Neuronal stem cell (in vitro differentiated cells): ENCODE results near the gene SPDYE6.

Source experiments
- DNase-seq: peaks from one replicate; pipeline ENCODE4 v3.0.0-alpha.2; 2013; ENCODE audit warnings: low spot score
- H2AFZ ChIP-seq: one replicate; pipeline ENCODE4 v1.6.1; 2013; ENCODE audit warnings: mild to moderate bottlenecking, low read length, inconsistent platforms
- H2AK5ac ChIP-seq: 2 replicates; pipeline ENCODE4 v1.6.1; 2013; ENCODE audit warnings: low read depth, mild to moderate bottlenecking, inconsistent platforms, low read length, moderate library complexity, mixed read lengths
- H2BK120ac ChIP-seq: 2 replicates; pipeline ENCODE4 v1.6.1; 2013; ENCODE audit warnings: low read depth, mild to moderate bottlenecking, inconsistent platforms, low read length, moderate library complexity, mixed read lengths
- H2BK12ac ChIP-seq: one replicate; pipeline ENCODE4 v1.6.1; 2013; ENCODE audit warnings: low read length, inconsistent platforms
- H2BK15ac ChIP-seq: 2 replicates; pipeline ENCODE4 v1.6.1; 2013; ENCODE audit warnings: mild to moderate bottlenecking, low read length, inconsistent platforms, mixed read lengths
- H2BK5ac ChIP-seq: one replicate; pipeline ENCODE4 v1.6.1; 2013; ENCODE audit warnings: inconsistent platforms, mild to moderate bottlenecking, low read length, moderate library complexity
- H3K14ac ChIP-seq: one replicate; pipeline ENCODE4 v1.6.1; 2013; ENCODE audit warnings: low read length, inconsistent platforms
- H3K18ac ChIP-seq: 2 replicates; pipeline ENCODE4 v1.6.1; 2013; ENCODE audit warnings: low read length, inconsistent platforms
- H3K23ac ChIP-seq: 2 replicates; pipeline ENCODE4 v1.6.1; 2013; ENCODE audit warnings: low read depth, mild to moderate bottlenecking, mixed read lengths, low read length, inconsistent platforms; ENCODE audit not compliant: poor library complexity
- H3K27ac ChIP-seq: replicated peaks from 3 replicates; pipeline ENCODE4 v1.5.1; 2013; ENCODE audit warnings: low read length, inconsistent platforms
- H3K27me3 ChIP-seq, 3 experiments: 2 replicates each; pipeline ENCODE4 v1.6.1; 2013; ENCODE audit warnings: low read length in 3 of 3, mild to moderate bottlenecking in 2 of 3, inconsistent platforms in 1 of 3, low read depth in 1 of 3, mixed read lengths in 1 of 3, moderate library complexity in 1 of 3; ENCODE audit not compliant: control insufficient read depth in 3 of 3, insufficient read depth in 3 of 3
- H3K36me3 ChIP-seq, 2 donors: replicated peaks in 1 of 2; 2 replicates each; pipeline ENCODE4 v1.6.1; 2013; ENCODE audit warnings: low read length in 2 of 2; ENCODE audit not compliant: control insufficient read depth in 2 of 2, insufficient read depth in 2 of 2
- H3K4ac ChIP-seq: 2 replicates; pipeline ENCODE4 v1.6.1; 2013; ENCODE audit warnings: inconsistent platforms, mild to moderate bottlenecking, low read length, moderate library complexity
- H3K4me1 ChIP-seq, 2 donors: 1 replicate in 1 of 2; 2 replicates in 1 of 2; pipeline ENCODE4 v1.6.1; 2013; ENCODE audit warnings: low read length in 2 of 2, low read depth in 1 of 2; ENCODE audit not compliant: control insufficient read depth in 2 of 2, insufficient read depth in 1 of 2
- H3K4me2 ChIP-seq: one replicate; pipeline ENCODE4 v1.6.1; 2013; ENCODE audit warnings: mild to moderate bottlenecking, low read length, inconsistent platforms; ENCODE audit not compliant: insufficient read depth, poor library complexity, severe bottlenecking
- H3K4me3 ChIP-seq, 2 donors: 2 replicates each; pipeline ENCODE4 v1.5.1; 2013; ENCODE audit warnings: low read length in 2 of 2, mild to moderate bottlenecking in 2 of 2, inconsistent platforms in 1 of 2, moderate library complexity in 1 of 2
- H3K79me1 ChIP-seq: one replicate; pipeline ENCODE4 v1.6.1; 2013; ENCODE audit warnings: low read depth, mild to moderate bottlenecking, inconsistent platforms, low read length, moderate library complexity
- H3K9ac ChIP-seq: one replicate; pipeline ENCODE4 v1.6.1; 2013; ENCODE audit warnings: mild to moderate bottlenecking, low read depth, low read length, inconsistent platforms; ENCODE audit not compliant: poor library complexity
- H3K9me3 ChIP-seq, 2 donors: replicated peaks in 1 of 2; 2 replicates each; pipeline versions ENCODE3 to v1.6.1; 2013; ENCODE audit warnings: low read length in 2 of 2, mild to moderate bottlenecking in 2 of 2, inconsistent platforms in 1 of 2, low read depth in 1 of 2, mixed read lengths in 1 of 2, moderate library complexity in 1 of 2; ENCODE audit not compliant: control insufficient read depth in 2 of 2, insufficient read depth in 1 of 2
- H4K8ac ChIP-seq: one replicate; pipeline ENCODE4 v1.6.1; 2013; ENCODE audit warnings: low read depth, mild to moderate bottlenecking, inconsistent platforms, low read length, moderate library complexity
- H4K91ac ChIP-seq: one replicate; pipeline ENCODE4 v1.6.1; 2013; ENCODE audit warnings: low read length, low read depth, mild to moderate bottlenecking, inconsistent platforms; ENCODE audit not compliant: poor library complexity
- WGBS, 2 donors: extraction: QIAGEN DNeasy Blood & Tissue Kit; methylation state at CpG; one replicate each; pipeline ENCODE4 v1.1.7; 2013; ENCODE audit warnings: missing lambda C conversion rate in 2 of 2, mixed read lengths in 1 of 2; ENCODE audit not compliant: insufficient read length in 2 of 2, insufficient replicate concordance in 1 of 2; ENCODE audit errors: extremely low coverage in 2 of 2; 5-methylcytosine and 5-hydroxymethylcytosine counted together

Gene SPDYE6

GRCh38 chr7:102320601-102321350 is 35.5 kb downstream of the SPDYE6 start:
- WGBS, 2 donors: no CpG with 5 or more reads among the region's 37 CpGs
- peak overlapping the region; percentile 83 for H4K8ac ChIP-seq
- no peak overlapping the region for H2BK120ac ChIP-seq

DNA sequence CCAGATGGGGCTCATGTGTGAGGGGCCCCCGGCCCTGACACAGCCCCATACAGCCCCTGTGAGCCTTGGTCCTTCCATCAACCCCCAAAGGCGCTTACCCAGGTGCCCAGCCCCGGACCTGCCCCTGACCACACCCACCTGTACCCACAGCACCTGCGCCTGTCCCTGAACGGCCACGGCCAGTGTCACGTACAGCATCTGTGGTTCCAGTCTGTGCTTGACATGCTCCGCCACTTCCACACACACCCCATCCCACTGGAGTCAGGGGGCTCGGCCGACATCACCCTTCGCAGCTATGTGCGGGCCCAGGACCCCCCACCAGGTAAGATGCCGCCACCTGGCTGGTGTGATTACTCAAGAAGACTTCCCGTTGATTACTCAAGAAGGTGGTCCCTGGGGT is 36.1 kb downstream of the SPDYE6 start:
- H3K36me3 ChIP-seq: peaks cover 5 to 49% of the 10 kb centered on the region in 2 donors
- H4K8ac ChIP-seq: no peak overlapping the region
- no peak overlapping the region for H3K18ac ChIP-seq
- DNase-seq: no peak
- H3K27ac ChIP-seq: no peak overlapping the region
- H3K23ac ChIP-seq: no peak overlapping the region
- H3K4me2 ChIP-seq: no peak overlapping the region
- H3K4me3 ChIP-seq: no peak overlapping the region
- WGBS, 2 donors: no CpG with 5 or more reads among the region's 14 CpGs
- H3K79me1 ChIP-seq: peaks cover 2% of the 10 kb centered on the region
- no peak overlapping the region for H3K4ac ChIP-seq
- H4K91ac ChIP-seq: no peak overlapping the region
- H3K4me1 ChIP-seq: peaks cover 0 to 3% of the 10 kb centered on the region in 2 donors
- no peak overlapping the region for H2BK15ac ChIP-seq
- H3K9me3 ChIP-seq: peaks cover 0 to 2% of the 10 kb centered on the region in 2 donors
- H3K9ac ChIP-seq: peak overlapping the region; percentile 34
- H2AK5ac ChIP-seq: no peak overlapping the region
- H2BK12ac ChIP-seq: no peak overlapping the region
- H2AFZ ChIP-seq: no peak overlapping the region
- no peak overlapping the region for H2BK120ac ChIP-seq
- H3K27me3 ChIP-seq: peaks cover 0 to 2% (median 0%) of the 10 kb centered on the region in 3 experiments
- no peak overlapping the region for H3K14ac ChIP-seq
- no peak overlapping the region for H2BK5ac ChIP-seq

More at GRCh38 chr7:102320601-102321350, 35.5 kb downstream of the SPDYE6 start:
- Histone ChIP-seq H3K4me1 (peaks cover 0 to 3% of the 10 kb centered on the region in 2 donors), H2AFZ (no peak overlapping the region), H3K4me3 (peak overlapping the region in 1 of 2 donors; percentile 63), H3K4ac (no peak overlapping the region), H3K9me3 (peaks cover 0 to 2% of the 10 kb centered on the region in 2 donors), H3K27ac (no peak overlapping the region), H3K23ac (peak overlapping the region; percentile 76), H3K9ac (peak overlapping the region; percentile 86), H3K18ac (peak overlapping the region; percentile 81), H2BK5ac (no peak overlapping the region), H2BK15ac (no peak overlapping the region), H2AK5ac (peak overlapping the region; percentile 10), H3K36me3 (peaks cover 5 to 44% of the 10 kb centered on the region in 2 donors), H3K79me1 (peaks cover 2% of the 10 kb centered on the region), H3K27me3 (peaks cover 0 to 2% (median 0%) of the 10 kb centered on the region in 3 experiments), H4K91ac (no peak overlapping the region), H3K4me2 (no peak overlapping the region), H2BK12ac (no peak overlapping the region), H3K14ac (no peak overlapping the region)
- no peak for DNase-seq

DNA sequence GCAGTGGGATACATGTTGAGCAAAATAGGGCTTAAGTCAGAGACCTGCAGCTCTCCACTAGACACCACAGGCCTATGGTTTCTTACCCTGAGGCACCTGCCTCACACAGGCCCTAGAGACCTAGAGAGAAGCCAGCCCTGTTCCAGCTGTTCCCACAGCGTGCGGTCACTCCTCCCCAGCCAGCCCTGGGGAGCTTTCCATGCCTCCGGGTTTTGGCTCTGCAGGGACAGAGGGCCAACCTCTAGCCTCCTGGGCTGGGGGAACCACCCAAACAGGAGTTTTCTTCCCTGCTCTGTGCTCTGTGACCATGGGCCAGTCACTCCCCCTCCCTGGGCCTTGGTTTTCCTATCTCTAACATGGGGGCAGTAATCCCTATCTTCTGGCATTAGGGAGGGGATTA is 36.6 kb downstream of the SPDYE6 start:
- H4K8ac ChIP-seq: no peak overlapping the region
- WGBS, 2 donors: no CpG with 5 or more reads among the region's 3 CpGs
- H3K9ac ChIP-seq: no peak overlapping the region

GRCh38 chr7:102318482-102318971 is 37.7 kb downstream of the SPDYE6 start:
- Histone ChIP-seq H2BK120ac (no peak overlapping the region), H3K23ac (peak overlapping the region; percentile 10), H3K27ac (no peak overlapping the region), H3K36me3 (peaks cover 9 to 62% of the 10 kb centered on the region in 2 donors), H4K8ac (no peak overlapping the region), H2BK15ac (no peak overlapping the region), H4K91ac (no peak overlapping the region), H3K4me3 (no peak overlapping the region), H3K79me1 (peaks cover 3% of the 10 kb centered on the region), H3K4ac (no peak overlapping the region), H2BK12ac (no peak overlapping the region), H3K14ac (no peak overlapping the region), H3K9ac (no peak overlapping the region), H3K4me1 (peaks cover 0 to 3% of the 10 kb centered on the region in 2 donors), H3K27me3 (peaks cover 0 to 2% (median 0%) of the 10 kb centered on the region in 3 experiments), H2AFZ (no peak overlapping the region), H3K4me2 (no peak overlapping the region), H2BK5ac (no peak overlapping the region), H2AK5ac (no peak overlapping the region), H3K9me3 (peaks cover 0 to 2% of the 10 kb centered on the region in 2 donors), H3K18ac (peak overlapping the region; percentile 27)
- no peak for DNase-seq
- WGBS, 2 donors: no CpG with 5 or more reads among the region's 7 CpGs

More for the DNA sequence above, 36.6 kb downstream of the SPDYE6 start:
- no peak overlapping the region for H2BK5ac ChIP-seq
- no peak overlapping the region for H3K18ac ChIP-seq
- no peak overlapping the region for H4K91ac ChIP-seq
- no peak overlapping the region for H2BK120ac ChIP-seq
- H2BK12ac ChIP-seq: no peak overlapping the region
- peaks cover 0 to 2% of the 10 kb centered on the region in 2 donors for H3K9me3 ChIP-seq
- no peak overlapping the region for H3K23ac ChIP-seq
- H3K27me3 ChIP-seq: peaks cover 0 to 2% (median 0%) of the 10 kb centered on the region in 3 experiments
- no peak overlapping the region for H3K14ac ChIP-seq
- no peak overlapping the region for H3K4me3 ChIP-seq
- no peak overlapping the region for H3K4ac ChIP-seq
- no peak overlapping the region for H2AK5ac ChIP-seq
- H3K79me1 ChIP-seq: peaks cover 2% of the 10 kb centered on the region
- H2BK15ac ChIP-seq: no peak overlapping the region
- peaks cover 0 to 3% of the 10 kb centered on the region in 2 donors for H3K4me1 ChIP-seq
- H3K27ac ChIP-seq: no peak overlapping the region
- no peak overlapping the region for H3K4me2 ChIP-seq
- no peak for DNase-seq
- peaks cover 5 to 52% of the 10 kb centered on the region in 2 donors for H3K36me3 ChIP-seq
- no peak overlapping the region for H2AFZ ChIP-seq
